Middle frontal gyrus (tissue), 1 donor: ENCODE results near the gene EMP2.
"Not testable (repeated sequence)": the region's sequence is repeated elsewhere in the genome, so short reads cannot be mapped to it uniquely, and the experiment has no call there.

Experiments
- DNase-seq: peaks from one replicate; pipeline ENCODE4 v3.0.0-alpha.2; 2015; ENCODE audit warnings: low spot score; ENCODE audit errors: extremely low spot score

EMP2 gene

DNA sequence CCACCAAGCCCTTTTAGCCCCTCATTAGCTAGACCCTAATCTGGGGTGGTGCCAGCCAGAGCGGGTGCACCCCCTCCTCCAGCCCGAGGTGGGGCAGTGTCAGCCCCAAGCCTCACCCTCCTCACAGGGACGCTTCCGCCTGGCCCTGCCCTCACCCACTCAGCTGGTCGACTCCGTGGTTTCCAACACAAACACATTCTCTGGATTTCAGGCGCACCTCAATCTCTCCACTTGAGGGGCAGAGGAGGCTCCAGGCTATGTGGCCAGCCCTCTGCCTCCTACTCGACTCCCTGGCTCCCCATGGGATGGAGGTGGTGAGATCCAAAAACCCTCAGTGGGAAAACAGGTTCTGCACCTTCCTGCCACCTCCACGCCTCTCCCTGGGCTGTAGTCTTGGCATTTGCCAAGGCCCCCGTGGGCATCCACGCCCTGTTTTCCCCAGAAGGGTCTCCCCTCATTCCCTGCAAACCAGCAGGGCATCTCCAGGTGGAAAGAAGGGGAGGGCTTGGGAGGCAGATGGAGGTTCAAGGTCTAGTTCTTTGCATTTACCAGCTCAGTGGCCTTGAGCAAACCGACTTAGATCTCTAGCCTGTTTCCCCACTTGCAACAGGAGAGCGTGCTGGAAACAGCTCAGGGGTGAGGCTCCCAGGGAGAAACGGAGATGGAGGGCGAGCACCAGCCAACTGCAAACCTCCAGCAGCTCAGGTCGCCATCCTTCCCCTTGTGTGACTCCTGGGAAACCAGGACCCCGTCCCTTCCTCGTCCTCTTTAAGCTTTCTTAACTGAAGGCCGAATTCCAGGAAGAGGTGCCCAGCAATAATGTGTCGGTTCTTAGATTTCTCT, 1.7 kb downstream of the EMP2 start:
- no peak for DNase-seq

DNA sequence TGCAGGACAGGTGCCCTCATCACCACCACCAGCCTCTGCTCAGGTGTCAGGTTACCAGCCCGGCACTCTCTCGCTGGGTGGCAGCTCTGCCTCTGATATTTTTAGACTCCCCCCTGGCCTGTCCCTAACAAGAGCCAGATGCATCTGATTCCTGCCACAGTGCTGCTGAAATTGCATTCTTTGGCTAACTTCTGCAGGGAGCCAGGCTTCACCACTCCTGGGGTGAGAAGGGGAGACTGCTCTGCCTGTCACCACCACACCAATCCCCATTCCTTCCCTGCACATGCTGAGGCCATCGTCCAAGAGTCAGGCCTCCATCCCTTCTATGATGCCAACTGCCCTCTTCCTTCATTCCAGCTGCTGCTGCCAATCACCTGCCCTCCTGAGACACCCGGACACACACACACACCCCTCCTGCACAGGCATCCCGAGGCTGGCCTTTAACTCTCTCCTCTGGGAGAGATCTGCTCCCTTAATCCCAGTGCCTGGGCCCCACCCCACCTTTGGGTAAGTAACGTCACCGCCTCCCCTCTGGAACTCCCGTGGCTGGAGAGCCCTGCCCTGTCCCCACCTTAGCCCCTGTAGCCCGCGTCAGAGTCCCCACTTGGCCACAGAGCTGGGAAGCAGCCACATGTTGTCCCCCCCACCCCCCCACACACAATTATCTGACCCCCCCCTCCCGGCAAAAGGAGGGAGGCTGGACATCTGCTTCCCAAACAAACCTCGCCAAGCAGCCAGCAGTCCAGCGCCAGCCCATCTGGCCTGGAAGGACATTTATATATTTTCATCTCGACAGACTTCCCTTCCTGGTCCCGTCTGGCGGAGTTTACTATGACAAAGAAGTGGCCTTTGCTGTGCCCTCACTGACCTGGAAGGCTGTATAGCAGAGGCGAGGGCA, 2.8 kb downstream of the EMP2 start:
- no peak for DNase-seq

GRCh38 chr16:10576390-10577304, 3.8 kb downstream of the EMP2 start:
- no peak for DNase-seq

GRCh38 chr16:10575506-10576130, 4.8 kb downstream of the EMP2 start:
- DNase-seq = no peak

DNA sequence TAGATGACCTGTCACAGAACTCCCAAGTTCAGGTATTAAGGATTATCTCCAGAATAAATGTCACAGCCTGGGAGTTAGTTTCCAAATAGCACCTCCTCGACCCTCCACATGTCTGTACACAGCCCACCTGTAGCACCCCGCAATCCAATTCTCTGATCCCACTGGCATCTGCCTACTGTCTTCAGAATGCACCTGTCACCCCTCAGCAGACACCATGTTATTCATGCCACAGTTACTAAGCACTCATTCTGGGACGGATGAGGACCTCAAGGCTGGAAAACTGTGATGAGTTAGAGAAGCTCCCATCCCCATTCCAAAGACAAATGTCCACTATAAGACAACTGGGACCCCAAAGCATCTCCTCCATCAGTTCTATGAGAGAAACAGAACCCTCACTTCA, 7.8 kb downstream of the EMP2 start:
- DNase-seq = no peak

DNA sequence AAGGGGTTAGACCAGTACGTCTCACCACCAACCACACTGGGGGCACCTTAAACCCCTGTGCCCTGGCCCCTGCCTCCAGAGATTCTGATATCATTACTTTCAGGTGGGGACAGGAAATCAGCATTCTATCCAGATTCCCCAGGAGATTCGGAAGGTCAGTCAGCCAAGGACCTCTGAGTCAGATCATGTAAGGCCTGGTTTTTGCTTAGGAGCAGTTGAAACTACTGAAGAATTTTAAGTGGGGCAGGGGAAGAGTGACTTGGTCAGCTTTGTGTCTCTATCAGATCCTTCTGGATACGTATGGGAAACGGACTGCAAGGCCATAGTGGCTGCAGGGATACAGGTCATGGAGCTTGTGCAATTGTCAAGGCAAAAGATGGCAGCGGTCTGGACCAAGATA, 9.0 kb downstream of the EMP2 start:
- no peak for DNase-seq

DNA sequence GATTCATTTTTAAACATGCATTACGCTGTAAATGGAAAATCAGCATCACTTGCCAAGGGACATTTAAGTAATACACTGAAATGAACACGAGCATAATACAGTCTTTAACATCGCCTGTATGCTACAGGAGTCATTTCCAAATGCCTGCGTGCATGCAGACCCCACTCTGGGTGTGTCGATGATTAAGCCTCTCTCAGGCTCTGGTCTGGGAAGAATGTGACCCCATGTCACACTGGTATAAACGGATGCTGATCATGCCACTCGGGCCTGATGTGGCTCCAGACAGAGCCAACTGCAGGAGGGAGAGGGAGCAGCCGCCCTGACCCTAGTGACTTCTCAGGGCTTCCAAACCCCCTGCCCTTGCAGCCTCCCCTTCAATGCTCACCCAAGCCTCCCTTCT, 10.8 kb downstream of the EMP2 start:
- DNase-seq = no peak

- no peak for DNase-seq
Measured at GRCh38 chr16:10566613-10567012, 13.8 kb downstream of the EMP2 start.

- no peak for DNase-seq
Measured at GRCh38 chr16:10565167-10565566, 15.2 kb downstream of the EMP2 start.

GRCh38 chr16:10564591-10564990, 15.8 kb downstream of the EMP2 start:
- DNase-seq = no peak

DNA sequence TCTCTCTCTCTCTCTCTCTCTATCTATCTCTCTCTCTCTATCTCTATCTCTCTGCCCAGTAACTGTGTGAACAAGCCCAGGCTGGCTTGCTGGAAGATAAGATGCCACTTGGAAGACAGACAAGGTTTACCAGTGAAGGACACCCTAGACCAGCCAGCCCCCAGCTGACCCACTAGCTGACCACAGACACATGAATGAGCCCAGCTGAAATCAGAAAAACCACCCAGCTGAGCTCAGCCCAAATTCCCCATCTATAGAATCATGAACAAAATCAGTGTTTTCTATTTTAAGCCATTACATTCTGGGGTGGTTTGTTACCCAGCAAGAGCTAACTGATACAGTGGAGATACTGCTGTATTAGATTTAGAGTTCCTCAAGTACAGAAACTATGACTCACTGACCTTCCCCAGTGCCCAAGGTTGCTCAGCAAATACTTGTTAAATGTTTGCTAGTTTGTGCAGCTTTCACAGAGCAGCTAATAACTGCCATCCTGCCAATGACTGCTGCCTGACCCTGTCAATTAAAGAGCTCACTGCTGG, 18.0 kb downstream of the EMP2 start:
- no peak for DNase-seq

DNA sequence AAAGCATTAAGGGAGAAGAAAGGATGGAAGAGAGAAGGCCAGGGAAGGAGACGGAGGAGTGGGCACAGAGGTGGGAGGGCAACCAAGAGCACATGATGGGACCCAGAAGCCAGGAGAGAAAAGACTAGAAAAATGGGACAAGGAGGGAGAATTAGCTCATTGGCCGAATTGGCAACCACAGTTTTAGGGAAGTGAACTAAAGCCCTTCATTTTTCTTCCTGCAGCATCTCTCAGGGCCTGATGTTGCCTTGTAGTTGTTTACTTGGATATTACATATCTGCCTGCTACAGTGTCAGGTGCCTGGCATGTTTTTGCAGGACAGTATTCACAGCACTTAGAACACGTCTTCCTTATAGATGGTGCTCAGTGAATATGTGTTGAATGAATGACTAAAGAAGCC, 19.0 kb downstream of the EMP2 start:
- DNase-seq = no peak

GRCh38 chr16:10561001-10561400, 19.4 kb downstream of the EMP2 start:
- no peak for DNase-seq

DNA sequence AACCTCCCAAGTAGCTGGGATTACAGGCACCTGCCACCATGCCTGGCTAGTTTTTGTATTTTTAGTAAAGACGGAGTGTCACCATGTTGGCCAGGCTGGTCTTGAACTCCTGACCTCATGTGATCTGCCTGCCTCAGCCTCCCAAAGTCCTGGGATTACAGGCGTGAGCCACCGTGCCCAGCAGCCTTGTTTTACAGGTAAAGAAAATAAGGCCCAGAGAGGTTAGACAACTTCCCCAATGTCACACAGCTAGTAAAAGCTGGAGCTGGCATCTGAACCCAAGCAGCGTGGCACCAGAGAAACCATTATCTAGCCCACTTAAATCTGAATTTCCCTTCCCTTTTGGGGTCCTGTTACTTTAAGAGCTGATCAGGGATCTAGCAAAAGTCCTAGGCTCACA, 20.6 kb downstream of the EMP2 start:
- DNase-seq = not testable (repeated sequence)

GRCh38 chr16:10558746-10559641, 21.4 kb downstream of the EMP2 start:
- DNase-seq = no peak

DNA sequence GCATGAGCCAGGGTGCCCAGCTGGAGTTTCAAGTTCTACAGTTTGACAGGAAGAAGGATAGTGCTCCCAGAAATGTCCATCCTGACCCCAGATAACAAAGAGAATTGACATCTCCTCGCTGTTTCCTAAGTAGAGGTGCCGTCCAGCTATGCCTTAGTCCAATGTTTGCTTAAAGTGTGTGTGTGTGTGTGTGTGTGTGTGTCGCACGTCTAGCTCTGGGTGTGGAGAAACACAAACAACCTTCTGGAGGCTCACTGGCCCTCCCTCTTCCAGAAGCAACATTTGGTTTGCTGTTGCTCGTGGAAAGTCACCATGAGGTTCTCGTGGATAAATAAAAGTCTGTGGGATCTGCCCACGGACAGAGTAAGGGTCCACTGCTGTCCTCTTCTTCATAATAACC, 22.1 kb downstream of the EMP2 start:
- DNase-seq = no peak

DNA sequence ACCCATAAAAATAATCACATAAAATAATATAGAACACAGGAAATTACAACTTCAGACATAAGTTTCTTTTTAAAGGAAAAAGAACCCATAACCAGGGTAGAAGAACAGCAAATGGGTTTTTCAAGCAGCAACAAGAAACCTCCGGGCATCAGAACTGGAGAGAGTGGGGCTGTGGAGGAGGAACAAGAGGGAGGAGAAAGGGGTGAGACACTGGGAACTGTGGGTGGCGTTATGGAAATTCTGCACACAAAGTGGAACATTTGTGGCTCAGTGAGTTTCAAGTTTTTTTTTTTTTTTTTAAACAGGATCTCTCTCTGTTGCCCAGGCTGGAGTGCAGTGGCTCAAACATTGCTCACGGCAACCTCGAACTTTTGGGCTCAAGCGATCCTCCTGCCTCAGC, 22.6 kb downstream of the EMP2 start:
- DNase-seq = no peak

- no peak for DNase-seq
Measured at GRCh38 chr16:10556236-10556635, 24.2 kb downstream of the EMP2 start.

DNA sequence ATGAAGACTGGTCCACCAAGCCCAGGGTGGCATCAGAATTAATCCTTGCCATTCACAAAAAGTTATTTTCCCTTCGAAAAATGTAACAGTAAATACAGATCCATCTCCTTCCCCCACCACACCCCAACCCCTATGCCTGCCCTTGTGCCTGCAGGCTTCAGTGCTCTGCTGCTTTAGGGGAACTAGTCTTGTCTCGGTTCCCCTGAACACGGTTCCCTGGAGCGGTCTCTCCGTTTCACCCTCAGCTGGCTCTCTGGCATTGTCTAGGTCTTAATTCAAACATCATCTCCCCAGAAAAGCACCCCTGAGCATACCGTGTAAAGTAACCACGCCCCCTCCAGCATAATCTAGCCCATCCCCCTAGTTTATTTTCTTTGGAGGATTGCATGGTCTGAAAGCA, 25.8 kb downstream of the EMP2 start:
- no peak for DNase-seq
